ENCODE results near the gene CHCHD1. TPM values are rescaled to one million over a fixed set of nuclear protein-coding genes. Genes with fewer than 3 reads are reported as not detected.
"Not testable (repeated sequence)": the region's sequence is repeated elsewhere in the genome, so short reads cannot be mapped to it uniquely, and the experiment has no call there.

The CHCHD1 gene
- total RNA-seq, 1 donor, result 22.5 TPM

DNA sequence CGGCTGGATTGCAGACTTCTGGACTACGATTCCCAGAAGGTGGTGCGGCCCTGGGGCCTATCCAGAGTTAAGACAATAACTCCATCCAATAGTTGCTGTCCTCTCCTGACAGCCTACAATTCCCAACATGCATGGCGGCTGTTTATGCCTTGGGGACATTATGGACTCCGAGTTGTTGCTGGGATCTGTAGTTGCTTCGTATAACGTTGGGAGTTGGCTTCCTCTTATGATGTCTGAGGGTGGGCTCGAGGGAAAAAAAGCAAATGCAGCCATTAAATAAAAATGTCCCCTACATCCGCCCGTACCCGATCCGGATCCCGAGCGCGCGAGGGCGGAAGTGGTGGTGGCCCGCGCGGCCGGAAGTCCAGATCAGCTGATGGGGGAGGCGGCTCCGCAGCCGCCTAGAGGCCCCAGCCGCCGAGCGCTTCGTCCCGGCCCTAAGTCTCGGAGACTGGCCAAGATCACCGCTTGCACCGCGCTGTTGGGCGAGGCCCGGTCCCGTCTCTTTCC lies 3.4 kb downstream of the CHCHD1 start, which contains the start of gene ZSWIM8:
Gene ZSWIM8, plus strand, starts transcription at position 396 of the 510 bp plus-strand sequence. CDS start 273 bp downstream, outside the sequence.
- TF ChIP-seq, protein P1, sequence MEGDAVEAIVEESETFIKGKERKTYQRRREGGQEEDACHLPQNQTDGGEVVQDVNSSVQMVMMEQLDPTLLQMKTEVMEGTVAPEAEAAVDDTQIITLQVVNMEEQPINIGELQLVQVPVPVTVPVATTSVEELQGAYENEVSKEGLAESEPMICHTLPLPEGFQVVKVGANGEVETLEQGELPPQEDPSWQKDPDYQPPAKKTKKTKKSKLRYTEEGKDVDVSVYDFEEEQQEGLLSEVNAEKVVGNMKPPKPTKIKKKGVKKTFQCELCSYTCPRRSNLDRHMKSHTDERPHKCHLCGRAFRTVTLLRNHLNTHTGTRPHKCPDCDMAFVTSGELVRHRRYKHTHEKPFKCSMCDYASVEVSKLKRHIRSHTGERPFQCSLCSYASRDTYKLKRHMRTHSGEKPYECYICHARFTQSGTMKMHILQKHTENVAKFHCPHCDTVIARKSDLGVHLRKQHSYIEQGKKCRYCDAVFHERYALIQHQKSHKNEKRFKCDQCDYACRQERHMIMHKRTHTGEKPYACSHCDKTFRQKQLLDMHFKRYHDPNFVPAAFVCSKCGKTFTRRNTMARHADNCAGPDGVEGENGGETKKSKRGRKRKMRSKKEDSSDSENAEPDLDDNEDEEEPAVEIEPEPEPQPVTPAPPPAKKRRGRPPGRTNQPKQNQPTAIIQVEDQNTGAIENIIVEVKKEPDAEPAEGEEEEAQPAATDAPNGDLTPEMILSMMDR (IDR thresholded peaks at IDR 0.05; ENCODE audit: insufficient read depth, low read depth, low read length), result no peak
- peak within 1 kb of the TSS; percentile 75 for H3K4me3 ChIP-seq (ENCODE audit: low read depth, low read length)

DNA sequence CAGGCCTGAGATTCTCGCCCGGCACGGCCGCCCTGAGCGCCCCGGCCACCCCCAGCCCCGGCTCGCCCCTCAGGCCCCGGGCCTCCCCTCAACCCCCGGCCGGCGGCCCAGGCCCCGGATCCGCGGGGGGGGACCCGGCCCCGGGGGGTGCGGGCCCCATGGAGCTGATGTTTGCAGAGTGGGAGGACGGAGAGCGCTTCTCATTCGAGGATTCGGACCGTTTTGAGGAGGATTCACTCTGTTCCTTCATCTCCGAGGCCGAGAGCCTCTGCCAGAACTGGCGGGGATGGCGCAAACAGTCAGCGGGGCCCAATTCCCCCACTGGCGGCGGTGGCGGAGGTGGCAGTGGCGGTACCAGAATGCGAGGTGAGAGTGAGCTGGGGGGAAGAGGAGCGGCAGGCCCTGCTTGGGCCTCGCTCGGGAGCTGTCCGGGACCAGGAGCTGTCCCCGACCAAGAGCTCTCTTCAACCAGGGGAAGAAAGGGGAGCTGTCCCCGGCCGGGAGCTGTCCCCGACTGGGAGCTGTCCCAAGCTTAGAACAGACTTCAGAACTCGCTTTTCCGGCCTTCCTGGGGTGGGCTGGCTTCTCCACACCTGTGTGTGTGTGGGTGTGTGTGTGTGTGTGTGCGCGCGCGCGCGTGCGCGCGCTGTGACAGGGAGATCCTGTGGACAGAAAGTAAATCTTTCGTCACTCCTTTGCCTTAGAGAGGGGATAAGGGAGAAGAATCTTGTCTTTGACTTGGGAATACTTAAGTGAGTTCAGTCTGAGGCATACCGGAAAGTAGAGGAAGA lies 4.1 kb downstream of the CHCHD1 start:
- H3K4me3 ChIP-seq (ENCODE audit: low read depth, low read length), result peak overlapping the region; percentile 75
- DNase-seq (ENCODE audit: low read depth), result peak; percentile 73
- TF ChIP-seq, protein P1 (IDR thresholded peaks at IDR 0.05; ENCODE audit: insufficient read depth, low read depth, low read length), result no peak

More for the DNA sequence above, 3.4 kb downstream of the CHCHD1 start, which contains the start of gene ZSWIM8:
- DNase-seq (ENCODE audit: low read depth), result peak; percentile 97

DNA sequence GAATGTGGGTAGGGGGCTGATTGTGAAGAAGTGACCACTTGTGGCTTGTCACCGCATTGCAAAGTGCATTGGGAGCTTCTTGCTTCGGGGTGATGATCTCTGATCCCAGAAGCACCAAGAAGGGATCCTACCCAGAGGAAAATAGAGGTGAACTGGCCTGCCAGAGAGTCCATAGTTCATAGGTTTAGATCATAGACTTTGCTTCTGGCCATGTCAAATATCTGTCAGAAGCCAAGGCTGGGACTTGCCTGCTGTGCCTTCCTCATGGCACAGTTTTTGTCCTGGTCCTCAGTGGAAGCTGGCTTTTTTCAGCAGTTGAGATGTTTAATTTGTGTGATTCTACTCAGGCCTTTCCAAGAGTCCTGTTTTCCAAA lies 4.7 kb downstream of the CHCHD1 start:
- H3K4me3 ChIP-seq (ENCODE audit: low read depth, low read length), result peak overlapping the region; percentile 75
- TF ChIP-seq, protein P1 (IDR thresholded peaks at IDR 0.05; ENCODE audit: insufficient read depth, low read depth, low read length), result no peak
- no peak for DNase-seq (ENCODE audit: low read depth)

DNA sequence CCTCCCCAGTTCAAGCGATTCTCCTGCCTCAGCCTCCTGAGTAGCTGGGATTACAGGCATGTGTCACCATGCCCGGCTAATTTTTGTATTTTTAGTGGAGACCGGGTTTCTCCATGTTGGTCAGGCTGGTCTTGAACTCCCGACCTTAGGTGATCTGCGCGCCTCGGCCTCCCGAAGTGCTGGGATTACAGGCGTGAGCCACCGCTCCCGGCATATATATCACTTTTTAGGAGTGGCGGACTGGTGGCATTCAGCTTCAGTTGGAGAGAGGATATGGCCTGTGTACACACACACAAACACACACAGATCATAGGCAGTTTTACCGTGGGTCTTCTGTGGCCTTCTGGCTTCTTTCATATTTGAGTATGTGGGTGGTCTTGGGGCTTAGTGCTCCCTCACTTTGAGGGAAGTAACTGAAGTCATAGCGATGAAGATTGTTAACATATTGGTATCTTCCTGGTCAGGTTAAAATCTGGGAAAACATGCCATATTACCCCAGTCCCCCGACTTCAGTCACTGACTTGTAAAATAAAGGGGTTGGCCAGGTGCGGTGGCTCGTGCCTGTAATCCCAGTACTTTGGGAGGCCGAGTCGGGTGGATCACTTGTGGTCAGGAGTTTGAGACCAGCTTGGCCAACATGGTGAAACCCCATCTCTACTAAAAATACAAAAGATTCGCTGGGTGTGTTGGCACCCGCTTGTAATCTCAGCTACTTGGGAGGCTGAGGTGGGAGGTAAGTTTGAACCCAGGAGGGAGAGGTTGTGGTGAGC lies 5.4 kb downstream of the CHCHD1 start:
- not testable (repeated sequence) for DNase-seq (ENCODE audit: low read depth)
- H3K4me3 ChIP-seq (ENCODE audit: low read depth, low read length), result peak overlapping the region; percentile 24

DNA sequence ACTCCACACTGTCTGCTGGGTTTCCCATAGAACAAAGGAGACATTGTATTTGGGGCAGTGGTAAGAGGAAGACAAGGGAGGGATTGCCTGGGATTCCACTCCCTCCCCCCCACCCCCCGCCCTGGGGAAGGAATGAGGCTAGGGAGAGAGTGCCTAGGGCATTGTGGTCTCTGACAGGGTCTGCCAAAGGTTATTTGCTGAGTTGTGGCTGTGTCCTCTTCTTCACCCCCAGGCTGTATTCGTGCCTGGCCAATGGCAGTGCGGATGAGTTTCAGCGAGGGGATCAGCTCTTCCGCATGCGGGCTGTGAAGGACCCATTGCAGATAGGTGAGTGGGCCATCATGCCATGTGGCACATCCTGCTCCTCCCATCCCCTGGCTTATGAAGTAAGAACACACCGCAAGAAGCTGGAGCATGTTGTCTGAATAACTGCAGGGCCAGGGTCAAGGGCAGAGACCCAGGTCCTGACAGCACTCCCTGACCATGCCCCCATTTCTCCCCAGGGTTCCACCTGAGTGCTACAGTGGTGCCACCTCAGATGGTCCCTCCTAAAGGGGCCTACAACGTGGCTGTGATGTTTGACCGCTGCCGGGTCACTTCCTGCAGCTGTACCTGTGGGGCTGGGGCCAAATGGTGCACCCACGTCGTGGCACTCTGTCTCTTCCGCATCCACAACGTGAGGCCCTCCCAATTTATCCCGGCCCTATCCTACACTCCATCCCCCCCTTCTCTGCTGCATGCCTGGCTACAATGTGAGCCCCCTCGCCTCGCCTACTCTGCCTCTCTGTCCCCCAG lies 7.2 kb downstream of the CHCHD1 start:
- TF ChIP-seq, protein P1 (IDR thresholded peaks at IDR 0.05; ENCODE audit: insufficient read depth, low read depth, low read length), result no peak
- DNase-seq (ENCODE audit: low read depth), result no peak
- no peak overlapping the region for H3K4me3 ChIP-seq (ENCODE audit: low read depth, low read length)

DNA sequence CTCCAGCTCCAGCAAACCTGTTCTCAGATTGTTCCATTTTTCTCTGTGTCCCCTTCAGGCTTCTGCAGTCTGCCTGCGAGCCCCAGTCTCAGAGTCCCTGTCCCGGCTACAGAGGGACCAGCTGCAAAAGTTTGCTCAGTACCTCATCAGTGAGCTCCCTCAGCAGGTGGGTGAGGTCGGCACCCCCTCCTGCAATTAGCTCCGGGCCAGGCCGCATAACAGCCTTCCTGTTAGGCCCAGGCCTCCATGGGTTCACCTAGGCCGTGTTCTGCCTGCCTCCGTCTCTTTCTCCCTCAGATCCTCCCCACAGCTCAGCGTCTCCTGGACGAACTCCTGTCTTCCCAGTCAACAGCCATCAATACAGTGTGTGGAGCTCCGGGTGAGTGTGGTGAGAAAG lies 7.8 kb downstream of the CHCHD1 start:
- DNase-seq (ENCODE audit: low read depth), result no peak
- H3K4me3 ChIP-seq (ENCODE audit: low read depth, low read length), result no peak overlapping the region
- TF ChIP-seq, protein P1 (IDR thresholded peaks at IDR 0.05; ENCODE audit: insufficient read depth, low read depth, low read length), result no peak
